Mesodermal cell (in vitro differentiated cells): ENCODE results near the gene LRP1B.
"Not testable (repeated sequence)": the region's sequence is repeated elsewhere in the genome, so short reads cannot be mapped to it uniquely, and the experiment has no call there.

Source experiments
- H3K27ac ChIP-seq: 2 replicates; pipeline ENCODE4 v1.7.0; 2013; ENCODE audit warnings: mild to moderate bottlenecking, low read depth, low read length, moderate library complexity; ENCODE audit not compliant: severe bottlenecking
- H3K36me3 ChIP-seq: 2 replicates; pipeline ENCODE4 v1.7.1; 2013; ENCODE audit warnings: mild to moderate bottlenecking, low read length, moderate library complexity; ENCODE audit not compliant: control insufficient read depth, insufficient read depth
- H3K4me1 ChIP-seq: one replicate; pipeline ENCODE4 v1.7.1; 2013; ENCODE audit warnings: mild to moderate bottlenecking, low read length; ENCODE audit not compliant: insufficient read depth, control insufficient read depth, poor library complexity, severe bottlenecking
- H3K4me3 ChIP-seq: 2 replicates; pipeline ENCODE4 v1.7.0; 2013; ENCODE audit warnings: low read length, control low read depth, mild to moderate bottlenecking; ENCODE audit not compliant: insufficient read depth, poor library complexity, severe bottlenecking; ENCODE audit errors: extremely low read depth
- H3K9me3 ChIP-seq: 2 replicates; pipeline ENCODE4 v1.7.1; 2013; ENCODE audit warnings: mild to moderate bottlenecking, low read length, moderate library complexity; ENCODE audit not compliant: control insufficient read depth
- WGBS, 2 experiments: methylation state at CpG; one replicate each; pipeline ENCODE4 v1.1.5; 2013; ENCODE audit warnings: missing lambda C conversion rate in 2 of 2; ENCODE audit not compliant: insufficient coverage in 2 of 2; 5-methylcytosine and 5-hydroxymethylcytosine counted together

LRP1B gene

GRCh38 chr2:140657657-140658056, 1473.2 kb downstream of the LRP1B start:
- WGBS, 2 experiments = 100% methylated on average over 2 of the region's 2 CpGs; no CpG with 5 or more reads in 1 of the 2 experiments
- Histone ChIP-seq H3K9me3 (no peaks in the 10 kb centered on the region), H3K36me3 (no peaks in the 10 kb centered on the region), H3K4me1 (no peaks in the 10 kb centered on the region), H3K4me3 (no peak overlapping the region), H3K27ac (no peak overlapping the region)

GRCh38 chr2:140654565-140654964, 1476.3 kb downstream of the LRP1B start:
- H3K4me1 ChIP-seq = no peaks in the 10 kb centered on the region
- no peak overlapping the region for H3K4me3 ChIP-seq
- no peaks in the 10 kb centered on the region for H3K9me3 ChIP-seq
- 60% methylated on average over 1 of the region's 3 CpGs; no CpG with 5 or more reads in 1 of the 2 experiments for WGBS, 2 experiments
- H3K27ac ChIP-seq = no peak overlapping the region
- no peaks in the 10 kb centered on the region for H3K36me3 ChIP-seq

DNA sequence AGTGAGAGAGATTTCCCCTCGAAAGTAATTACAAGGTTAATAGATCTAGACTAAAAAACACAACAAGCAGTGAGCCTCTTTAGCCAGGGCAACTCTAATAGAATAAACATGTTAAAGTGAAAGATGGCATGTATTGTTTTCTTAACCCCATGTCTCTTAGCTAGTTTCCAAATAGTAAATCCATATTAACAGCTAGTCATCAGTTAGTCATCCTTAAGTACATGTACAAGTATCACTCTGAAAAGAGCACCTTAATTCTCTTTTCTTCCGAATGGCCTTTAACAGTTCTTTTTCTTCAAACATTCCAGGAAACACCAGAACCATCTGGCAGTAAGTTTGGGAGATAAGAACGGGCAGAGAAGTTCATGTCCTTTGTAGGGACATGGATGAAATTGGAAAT, 1480.0 kb downstream of the LRP1B start:
- H3K9me3 ChIP-seq = no peaks in the 10 kb centered on the region
- WGBS, 2 experiments = no CpG with 5 or more reads among the region's 3 CpGs
- no peaks in the 10 kb centered on the region for H3K4me1 ChIP-seq
- H3K27ac ChIP-seq = no peak overlapping the region
- no peaks in the 10 kb centered on the region for H3K36me3 ChIP-seq
- no peak overlapping the region for H3K4me3 ChIP-seq

GRCh38 chr2:140650134-140650533, 1480.7 kb downstream of the LRP1B start:
- not testable (repeated sequence) for H3K27ac ChIP-seq, H3K4me1 ChIP-seq, H3K4me3 ChIP-seq, H3K9me3 ChIP-seq, H3K36me3 ChIP-seq
- WGBS, 2 experiments = 93 to 100% methylated on average over 3 of the region's 4 CpGs

DNA sequence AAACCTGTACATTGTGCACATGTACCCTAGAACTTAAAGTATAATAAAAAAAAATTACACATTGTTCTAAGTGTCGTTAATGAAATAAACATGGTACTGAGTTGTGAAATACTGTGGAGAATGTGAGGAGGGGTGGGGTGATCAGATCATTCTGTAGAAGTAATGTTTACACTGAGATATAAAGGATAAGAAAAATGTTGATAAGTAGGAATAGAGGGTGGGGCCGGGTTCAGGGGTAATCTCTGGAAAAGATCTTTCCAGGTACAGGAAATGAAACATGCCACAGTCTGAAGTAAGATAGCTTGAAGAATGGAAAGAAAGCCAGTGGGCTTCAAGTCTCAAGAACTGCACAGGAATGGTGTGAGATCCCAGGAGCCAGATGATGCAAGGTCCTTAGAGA, 1482.4 kb downstream of the LRP1B start:
- 90 to 100% methylated on average over 1 to 2 of the region's 2 CpGs for WGBS, 2 experiments
- H3K4me1 ChIP-seq = no peaks in the 10 kb centered on the region
- H3K27ac ChIP-seq = no peak overlapping the region
- H3K4me3 ChIP-seq = no peak overlapping the region
- H3K36me3 ChIP-seq = no peaks in the 10 kb centered on the region
- no peaks in the 10 kb centered on the region for H3K9me3 ChIP-seq

GRCh38 chr2:140643761-140644187, 1487.0 kb downstream of the LRP1B start:
- WGBS, 2 experiments = 33 to 57% methylated on average over 1 to 2 of the region's 3 CpGs
- Histone ChIP-seq H3K36me3 (no peaks in the 10 kb centered on the region), H3K4me1 (no peaks in the 10 kb centered on the region), H3K9me3 (no peaks in the 10 kb centered on the region), H3K27ac (no peak overlapping the region), H3K4me3 (no peak overlapping the region)

DNA sequence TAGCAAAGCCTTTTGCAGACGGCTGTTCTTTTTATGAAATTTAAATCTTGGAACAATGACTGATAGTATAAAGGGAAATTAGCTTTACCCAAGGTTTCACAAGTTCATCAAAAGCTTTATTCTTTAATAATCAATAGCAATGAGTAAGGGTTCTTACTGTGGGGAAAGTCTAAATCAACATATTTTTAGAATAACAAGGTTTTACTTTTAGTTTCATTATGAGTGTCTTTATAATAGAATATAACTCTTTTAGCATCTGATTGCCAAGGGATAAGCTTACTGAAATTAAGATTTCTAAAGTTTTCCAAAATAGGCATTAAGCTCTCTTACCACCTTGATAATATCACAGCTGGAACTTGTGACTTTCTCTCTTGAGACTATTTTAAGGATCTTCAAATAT, 1489.7 kb downstream of the LRP1B start:
- Histone ChIP-seq H3K4me3 (no peak overlapping the region), H3K27ac (no peak overlapping the region), H3K4me1 (no peaks in the 10 kb centered on the region), H3K9me3 (no peaks in the 10 kb centered on the region), H3K36me3 (no peaks in the 10 kb centered on the region)
- 80% methylated on average over 1 of the region's 1 CpG; no CpG with 5 or more reads in 1 of the 2 experiments for WGBS, 2 experiments

DNA sequence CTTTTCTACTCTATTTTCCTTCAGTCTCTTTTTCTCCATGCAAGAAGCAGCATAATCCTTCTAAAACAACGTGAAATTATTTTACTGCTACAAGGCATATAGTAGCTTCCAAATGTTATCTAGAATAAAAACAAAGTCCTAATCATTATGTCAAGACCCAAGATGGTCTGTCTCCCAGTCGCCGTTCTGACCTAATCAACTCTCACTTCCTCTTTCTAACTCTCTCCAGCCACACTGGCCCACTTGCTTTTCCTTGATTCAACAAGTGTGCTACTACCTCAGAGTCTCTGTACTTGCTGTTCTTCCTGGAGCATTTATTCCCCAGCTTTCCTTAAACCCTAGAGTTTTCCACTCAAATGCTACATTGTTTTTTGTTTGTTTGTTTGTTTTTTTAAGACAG, 1491.2 kb downstream of the LRP1B start:
- Histone ChIP-seq H3K27ac (no peak overlapping the region), H3K4me3 (no peak overlapping the region), H3K9me3 (no peaks in the 10 kb centered on the region), H3K4me1 (no peaks in the 10 kb centered on the region), H3K36me3 (no peaks in the 10 kb centered on the region)
- WGBS, 2 experiments = 83 to 93% methylated on average over 2 to 3 of the region's 3 CpGs

DNA sequence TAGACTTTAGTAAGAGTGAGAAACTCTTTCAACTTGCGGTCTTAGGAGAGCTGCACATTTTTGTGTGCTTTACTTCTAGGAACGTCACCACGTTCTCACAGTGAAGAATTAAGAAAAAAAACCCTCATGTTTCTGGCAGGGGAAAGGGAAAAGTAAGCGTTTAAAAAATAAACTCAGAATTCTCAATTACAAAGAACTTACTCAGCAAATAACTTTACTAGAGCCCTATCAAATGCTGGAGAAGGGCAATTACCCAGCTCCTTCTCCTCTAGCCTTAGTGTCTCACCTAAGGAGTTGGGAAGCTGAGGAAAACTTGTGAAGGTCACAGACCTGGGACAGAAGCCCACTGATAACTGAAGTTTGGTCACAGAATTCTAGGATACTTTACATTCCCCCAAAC, 1500.3 kb downstream of the LRP1B start:
- 80 to 100% methylated on average over 1 of the region's 4 CpGs for WGBS, 2 experiments
- Histone ChIP-seq H3K4me1 (no peaks in the 10 kb centered on the region), H3K9me3 (no peaks in the 10 kb centered on the region), H3K27ac (no peak overlapping the region), H3K36me3 (no peaks in the 10 kb centered on the region), H3K4me3 (no peak overlapping the region)

GRCh38 chr2:140627885-140628284, 1502.9 kb downstream of the LRP1B start:
- Histone ChIP-seq H3K4me3 (no peak overlapping the region), H3K36me3 (no peaks in the 10 kb centered on the region), H3K9me3 (no peaks in the 10 kb centered on the region), H3K4me1 (no peaks in the 10 kb centered on the region), H3K27ac (no peak overlapping the region)
- WGBS, 2 experiments = 79 to 89% methylated on average over 4 of the region's 4 CpGs

- no peak overlapping the region for H3K4me3 ChIP-seq
- H3K9me3 ChIP-seq = no peaks in the 10 kb centered on the region
- 85 to 95% methylated on average over 4 to 5 of the region's 5 CpGs for WGBS, 2 experiments
- H3K4me1 ChIP-seq = no peaks in the 10 kb centered on the region
- no peak overlapping the region for H3K27ac ChIP-seq
- no peaks in the 10 kb centered on the region for H3K36me3 ChIP-seq
Observed at GRCh38 chr2:140627136-140627535, 1503.7 kb downstream of the LRP1B start.
